H1 (cell line): Measurements from ENCODE around the gene RPL38. TPM values are rescaled to one million over a fixed set of nuclear protein-coding genes. Genes with fewer than 3 reads are reported as not detected.
A peak's percentile ranks its signal among the peaks of the same experiment; 100 is the strongest.

ENCODE experiments used
- CTCF ChIA-PET: fragments of 300-600 bp; sonication (Branson Sonifier 250); formaldehyde crosslinking; loops from one replicate; lab custom pipeline; 2021; ENCODE audit not compliant: partially characterized antibody; lab: Charles Lee
- POLR2A ChIA-PET: fragments of 300-600 bp; sonication (Branson Sonifier 250); formaldehyde crosslinking; loops from one replicate; lab custom pipeline; 2021; ENCODE audit warnings: inconsistent platforms; ENCODE audit not compliant: partially characterized antibody; lab: Charles Lee
- DNase-seq, 2 experiments: peaks; one replicate each; pipeline versions ENCODE4 v3.0.0 to v3.0.0-alpha.2; 2010 to 2022; ENCODE audit warnings: low spot score in 2 of 2, low read depth in 1 of 2, mixed read lengths in 1 of 2
- FAIRE-seq: peaks from 2 replicates; lab custom pipeline; 2011; peaks lifted over from hg19 to GRCh38; lab: Jason Lieb, UNC
- H2AFZ ChIP-seq: 2 replicates; pipeline ENCODE4 v1.8.1; 2012; ENCODE audit warnings: low read length, inconsistent platforms
- H2AK5ac ChIP-seq: 2 replicates; pipeline ENCODE4 v1.6.1; 2013; ENCODE audit warnings: low read depth, low read length
- H2BK120ac ChIP-seq: replicated peaks from 2 replicates; pipeline ENCODE3; 2013; ENCODE audit warnings: low read depth, low read length, inconsistent platforms
- H2BK12ac ChIP-seq: 2 replicates; pipeline ENCODE4 v1.6.1; 2013; ENCODE audit warnings: low read depth, low read length
- H2BK15ac ChIP-seq: 2 replicates; pipeline ENCODE4 v1.6.1; 2013; ENCODE audit warnings: low read length
- H2BK20ac ChIP-seq: 2 replicates; pipeline ENCODE4 v1.6.1; 2013; ENCODE audit warnings: low read length
- H2BK5ac ChIP-seq: 2 replicates; pipeline ENCODE4 v1.6.1; 2013; ENCODE audit warnings: low read depth, low read length
- H3K14ac ChIP-seq: 2 replicates; pipeline ENCODE4 v1.6.1; 2013; ENCODE audit warnings: inconsistent platforms; ENCODE audit not compliant: insufficient read length
- H3K18ac ChIP-seq: 2 replicates; pipeline ENCODE4 v1.6.1; 2013; ENCODE audit warnings: low read length; ENCODE audit errors: extremely low read depth
- H3K23ac ChIP-seq: 2 replicates; pipeline ENCODE4 v1.6.1; 2013; ENCODE audit warnings: inconsistent platforms; ENCODE audit not compliant: insufficient read length
- H3K23me2 ChIP-seq: 2 replicates; pipeline ENCODE4 v1.6.1; 2013; ENCODE audit warnings: low read depth, low read length
- H3K27ac ChIP-seq: 2 replicates; pipeline ENCODE4 v1.6.1; 2011; ENCODE audit warnings: low read depth, low read length, inconsistent platforms
- H3K27me3 ChIP-seq, 4 experiments: replicated peaks in 1 of 4; 1 replicate in 1 of 4; 2 replicates in 3 of 4; pipeline versions ENCODE4 v1.6.1 to v1.8.1; 2011 to 2013; ENCODE audit warnings: low read length in 3 of 4, mild to moderate bottlenecking in 3 of 4, inconsistent platforms in 2 of 4, mixed read lengths in 2 of 4, moderate library complexity in 1 of 4; ENCODE audit not compliant: control insufficient read depth in 3 of 4, insufficient read depth in 3 of 4; ENCODE audit errors: extremely low read depth in 1 of 4
- H3K36me3 ChIP-seq, 4 experiments: 2 replicates each; pipeline versions ENCODE4 v1.6.1 to v1.8.1; 2011 to 2013; ENCODE audit warnings: mild to moderate bottlenecking in 4 of 4, low read length in 3 of 4, moderate library complexity in 2 of 4, control low read depth in 1 of 4, inconsistent platforms in 1 of 4; ENCODE audit not compliant: insufficient read depth in 4 of 4, control insufficient read depth in 2 of 4
- H3K4ac ChIP-seq: replicated peaks from 2 replicates; pipeline ENCODE3; 2013; ENCODE audit warnings: low read length, low read depth, mixed read lengths, inconsistent platforms; ENCODE audit not compliant: insufficient read length
- H3K4me1 ChIP-seq, 4 experiments: replicated peaks in 1 of 4; 1 replicate in 1 of 4; 2 replicates in 3 of 4; pipeline versions ENCODE4 v1.6.1 to v1.8.1; 2011 to 2013; ENCODE audit warnings: low read length in 3 of 4, inconsistent platforms in 2 of 4, mixed read lengths in 1 of 4; ENCODE audit not compliant: insufficient read depth in 4 of 4, control insufficient read depth in 3 of 4
- H3K4me2 ChIP-seq, 2 experiments: 2 replicates each; pipeline versions ENCODE4 v1.6.1 to v1.8.1; 2011 to 2013; ENCODE audit warnings: low read depth in 2 of 2, low read length in 2 of 2, control low read depth in 1 of 2, inconsistent platforms in 1 of 2, mild to moderate bottlenecking in 1 of 2; ENCODE audit not compliant: insufficient read depth in 1 of 2
- H3K4me3 ChIP-seq, 4 experiments: fragments of 200-600, 300-600 bp in 1 of 4; sonication (generic), shearing (Covaris generic), sonication (Bioruptor Twin) in 1 of 4; 2 replicates each; pipeline versions ENCODE4 v1.5.1 to v1.8.1; 2011 to 2016; ENCODE audit warnings: low read length in 4 of 4, low read depth in 3 of 4, control low read depth in 2 of 4, inconsistent platforms in 2 of 4, mild to moderate bottlenecking in 2 of 4, mixed read lengths in 1 of 4, moderate library complexity in 1 of 4; ENCODE audit not compliant: insufficient read depth in 2 of 4; ENCODE audit errors: extremely low read depth in 1 of 4
- H3K56ac ChIP-seq: replicated peaks from 2 replicates; pipeline ENCODE3; 2013; ENCODE audit warnings: low read depth, mild to moderate bottlenecking, mixed read lengths, low read length, inconsistent platforms; ENCODE audit not compliant: insufficient read length
- H3K79me1 ChIP-seq: 2 replicates; pipeline ENCODE4 v1.6.1; 2013; ENCODE audit warnings: low read depth, low read length, control low read depth
- H3K79me2 ChIP-seq, 2 experiments: 2 replicates each; pipeline versions ENCODE4 v1.6.1 to v1.8.1; 2012 to 2013; ENCODE audit warnings: low read length in 2 of 2, mild to moderate bottlenecking in 2 of 2, inconsistent platforms in 1 of 2; ENCODE audit not compliant: insufficient read depth in 2 of 2, control insufficient read depth in 1 of 2
- H3K9ac ChIP-seq, 4 experiments: replicated peaks in 1 of 4; 1 replicate in 1 of 4; 2 replicates in 3 of 4; pipeline versions ENCODE4 v1.6.1 to v1.8.1; 2011 to 2013; ENCODE audit warnings: low read depth in 3 of 4, low read length in 3 of 4, control low read depth in 2 of 4, mild to moderate bottlenecking in 2 of 4, moderate library complexity in 2 of 4, inconsistent platforms in 1 of 4; ENCODE audit errors: extremely low read depth in 1 of 4
- H3K9me3 ChIP-seq, 2 experiments: 2 replicates each; pipeline versions ENCODE4 v1.6.1 to v1.8.1; 2012 to 2013; ENCODE audit warnings: mild to moderate bottlenecking in 2 of 2, moderate library complexity in 2 of 2, control low read depth in 1 of 2, inconsistent platforms in 1 of 2, low read depth in 1 of 2, low read length in 1 of 2, mixed read lengths in 1 of 2; ENCODE audit not compliant: insufficient read depth in 2 of 2
- H4K20me1 ChIP-seq, 2 experiments: replicated peaks in 1 of 2; 2 replicates each; pipeline versions ENCODE3 to v1.8.1; 2011 to 2013; ENCODE audit warnings: inconsistent platforms in 2 of 2, low read length in 2 of 2, mild to moderate bottlenecking in 1 of 2; ENCODE audit not compliant: insufficient read depth in 2 of 2, control insufficient read depth in 1 of 2
- H4K5ac ChIP-seq: 2 replicates; pipeline ENCODE4 v1.6.1; 2013; ENCODE audit warnings: low read length, low read depth, mixed read lengths, inconsistent platforms; ENCODE audit not compliant: insufficient read length
- H4K8ac ChIP-seq: 2 replicates; pipeline ENCODE4 v1.8.0; 2013; ENCODE audit warnings: mild to moderate bottlenecking, moderate library complexity, low read length, inconsistent platforms; ENCODE audit not compliant: insufficient read depth; ENCODE audit errors: extremely low read depth
- H4K91ac ChIP-seq: replicated peaks from 2 replicates; pipeline ENCODE3; 2013; ENCODE audit warnings: low read length, mixed read lengths, inconsistent platforms; ENCODE audit not compliant: insufficient read length
- ZNF274 ChIP-seq: IDR thresholded peaks from 2 replicates; pipeline ENCODE4 v1.7.0; 2012; ENCODE audit warnings: low read length, borderline replicate concordance; ENCODE audit errors: extremely low read depth
- WGBS, 2 experiments: shearing (Covaris generic) in 1 of 2; methylation state at CpG; one replicate each; pipeline versions ENCODE4 v1.1.6 to v1.1.7; 2013 to 2015; ENCODE audit warnings: low lambda C conversion rate in 2 of 2, mixed read lengths in 2 of 2, inconsistent platforms in 1 of 2, low coverage in 1 of 2, missing lambda C conversion rate in 1 of 2; ENCODE audit not compliant: insufficient replicate concordance in 2 of 2, insufficient coverage in 1 of 2, insufficient read length in 1 of 2; ENCODE audit errors: extremely low coverage in 1 of 2, missing lambda C conversion rate in 1 of 2; 5-methylcytosine and 5-hydroxymethylcytosine counted together
- polyA plus RNA-seq, 7 experiments: library from polyadenylated mRNA; depleted of rRNA in 3 of 7; stranded (reverse) in 5 of 7; unstranded in 2 of 7; fragments of >200 nt in 5 of 7; fragments of 200-250 nt in 2 of 7; gene quantifications; 1 replicate in 5 of 7; 2 replicates in 1 of 7; 4 replicates in 1 of 7; pipeline versions ENCODE4 v1.2.1 to v1.2.3, GENCODE V29; 2011 to 2013; ENCODE audit warnings: missing spikeins in 2 of 7, mixed read lengths in 2 of 7
- total RNA-seq: library from RNA; stranded (reverse); fragmentation: NEBNext Ultra II Directional; extraction: Animal tissue kit (Norgen Biotek cat#: 25700); gene quantifications from 2 replicates; pipeline ENCODE4 v1.2.1, GENCODE V29; 2021

Gene RPL38
- total and polyA plus RNA-seq, 2 of the 8 experiments (the other 6 are each of a cell fraction or from before 2014, with no cell fraction given), result 412 to 1,195 TPM

DNA sequence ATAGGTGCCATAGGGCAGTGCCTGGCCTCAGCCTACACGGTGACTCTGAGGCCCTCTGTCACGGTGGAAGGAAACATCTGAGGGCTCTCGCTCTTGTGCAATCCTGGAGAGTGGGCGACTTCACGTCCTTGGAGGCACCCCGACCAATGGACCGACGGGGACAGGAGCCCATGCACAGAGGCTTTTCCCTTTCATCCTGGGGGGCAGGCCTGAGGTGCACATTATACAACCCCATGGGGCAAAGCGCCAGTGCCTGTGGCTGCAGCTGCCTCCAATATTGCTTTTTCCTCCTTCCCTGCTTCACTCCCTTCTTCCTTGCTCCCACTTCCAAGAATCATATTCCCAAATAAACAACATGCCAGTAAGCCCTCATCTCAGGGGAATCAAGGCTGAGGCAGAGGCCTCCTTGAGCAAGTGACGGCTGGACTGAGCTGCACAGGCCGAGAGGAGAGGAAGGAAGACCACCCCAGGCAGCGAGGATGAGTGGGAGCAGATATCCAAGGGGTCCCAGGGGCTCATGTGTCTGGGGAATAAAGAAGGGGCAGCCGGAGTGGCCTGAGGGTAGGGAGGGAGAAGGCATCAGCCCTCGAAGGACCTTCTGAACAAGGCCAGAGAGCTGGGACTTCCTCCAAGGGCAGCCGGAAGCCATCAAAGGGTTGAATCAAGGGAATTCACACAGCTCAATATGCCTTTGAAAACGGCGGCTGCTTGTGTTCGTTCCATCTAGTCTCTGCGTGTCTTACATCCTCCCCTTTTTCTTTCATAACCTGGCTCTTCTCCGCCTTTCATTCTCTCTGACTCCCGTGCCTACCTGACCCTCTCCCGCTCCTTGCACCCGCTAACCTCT is 42.6 kb upstream of the RPL38 start:
- Histone ChIP-seq H2BK20ac (no peak overlapping the region), H4K8ac (peak overlapping the region; percentile 54), H4K5ac (no peak overlapping the region), H3K23me2 (peaks cover 2% of the 10 kb centered on the region; the same call in 1 of the 2 replicates), H3K79me1 (no peaks in the 10 kb centered on the region), H3K9ac (no peak overlapping the region), H3K4me2 (no peak overlapping the region), H3K4ac (no peak overlapping the region), H2AFZ (0 out of 2 replicates have a peak overlapping the region, but pooled peaks have one; percentile 19), H3K9me3 (no peaks in the 10 kb centered on the region), H3K79me2 (no peaks in the 10 kb centered on the region), H3K18ac (no peak overlapping the region), H2BK15ac (no peak overlapping the region; the same call in 1 of the 2 replicates), H4K91ac (no peak overlapping the region), H3K23ac (no peak overlapping the region), H2BK5ac (no peak overlapping the region), H3K27ac (no peak overlapping the region), H3K4me1 (no peaks in the 10 kb centered on the region; a peak in 3 of 7 replicates), H3K4me3 (no peak overlapping the region)
- no peak for TF ChIP-seq ZNF274
- TF ChIP-seq, all 59 proteins: peak for 0
- 92% methylated on average over 23 of the region's 23 CpGs; no CpG with 5 or more reads in 1 of the 2 experiments for WGBS, 2 experiments
- Histone ChIP-seq H3K27me3 (no peaks in the 10 kb centered on the region), H2AK5ac (no peak overlapping the region), H4K20me1 (no peaks in the 10 kb centered on the region), H3K56ac (no peak overlapping the region), H2BK12ac (no peak overlapping the region), H2BK120ac (no peak overlapping the region), H3K14ac (no peak overlapping the region), H3K36me3 (no peaks in the 10 kb centered on the region)
- DNase-seq (peak in 1 of 2 experiments; percentile 35), FAIRE-seq (no peak)
- POLR2A ChIA-PET, result no interaction called here
- CTCF ChIA-PET, result interaction anchor here (0.6 to 2.0 kb wide), 7 partner anchors 13 to 370 kb away, joined by 3 to 5 read pairs (median 4); no protein-coding TSS in a partner anchor
